ENCODE data around the gene ZNHIT2.
A peak's percentile ranks its signal among the peaks of the same experiment; 100 is the strongest.
"Not testable (repeated sequence)": the region's sequence is repeated elsewhere in the genome, so short reads cannot be mapped to it uniquely, and the experiment has no call there.

The ZNHIT2 gene

DNA sequence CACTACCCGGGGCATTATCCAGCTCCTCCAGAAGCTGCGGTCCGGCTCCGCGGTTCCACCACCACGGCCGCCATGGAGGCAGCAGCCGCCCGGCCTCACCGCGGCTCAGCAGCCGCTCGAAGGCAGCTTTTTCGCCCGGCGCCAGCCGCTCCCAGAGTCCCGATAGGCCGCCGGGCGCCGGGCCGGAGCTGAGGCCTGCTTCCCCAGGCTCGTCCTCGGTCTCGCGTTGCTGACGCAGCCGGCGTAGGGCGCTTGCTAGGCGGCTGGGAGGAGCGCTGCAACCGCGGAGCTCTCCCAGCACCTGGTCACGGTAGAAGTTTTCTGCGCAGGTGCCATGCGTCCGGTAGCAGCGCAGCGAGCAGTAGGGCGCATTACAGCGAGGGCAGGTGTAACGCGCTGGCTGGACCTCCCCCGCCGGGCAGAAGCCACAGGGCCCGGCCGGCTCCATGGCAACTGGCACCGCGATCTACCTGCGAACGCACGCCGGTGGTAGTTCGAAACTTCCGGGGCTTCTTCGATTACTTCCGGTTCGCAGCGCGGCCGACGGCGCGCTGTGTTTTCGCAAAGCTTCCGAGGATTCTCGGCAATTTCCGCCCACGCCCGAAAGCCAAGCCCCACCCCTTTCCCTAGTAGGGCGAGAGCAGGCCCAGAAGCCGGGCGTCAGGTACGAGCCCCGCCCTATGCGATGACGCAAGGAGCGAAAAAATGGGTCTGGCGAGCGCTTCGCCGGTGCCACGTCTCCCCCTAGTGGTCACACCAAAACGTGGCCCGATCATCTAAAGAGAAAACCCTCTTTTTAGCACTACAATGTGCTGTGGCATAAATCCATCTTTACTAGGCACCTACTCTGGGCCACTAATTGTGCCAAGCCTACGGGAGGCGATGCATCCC is at the start of gene ZNHIT2:
Gene ZNHIT2 (minus strand): TSS at position 496 of the 891 bp plus-strand sequence. CDS start 48 bp downstream, at position 448.
- DNase-seq, result peak; percentile 100

- DNase-seq, result no peak
Observed at GRCh38 chr11:65166893-65167292, 49.4 kb upstream of the ZNHIT2 start.

DNA sequence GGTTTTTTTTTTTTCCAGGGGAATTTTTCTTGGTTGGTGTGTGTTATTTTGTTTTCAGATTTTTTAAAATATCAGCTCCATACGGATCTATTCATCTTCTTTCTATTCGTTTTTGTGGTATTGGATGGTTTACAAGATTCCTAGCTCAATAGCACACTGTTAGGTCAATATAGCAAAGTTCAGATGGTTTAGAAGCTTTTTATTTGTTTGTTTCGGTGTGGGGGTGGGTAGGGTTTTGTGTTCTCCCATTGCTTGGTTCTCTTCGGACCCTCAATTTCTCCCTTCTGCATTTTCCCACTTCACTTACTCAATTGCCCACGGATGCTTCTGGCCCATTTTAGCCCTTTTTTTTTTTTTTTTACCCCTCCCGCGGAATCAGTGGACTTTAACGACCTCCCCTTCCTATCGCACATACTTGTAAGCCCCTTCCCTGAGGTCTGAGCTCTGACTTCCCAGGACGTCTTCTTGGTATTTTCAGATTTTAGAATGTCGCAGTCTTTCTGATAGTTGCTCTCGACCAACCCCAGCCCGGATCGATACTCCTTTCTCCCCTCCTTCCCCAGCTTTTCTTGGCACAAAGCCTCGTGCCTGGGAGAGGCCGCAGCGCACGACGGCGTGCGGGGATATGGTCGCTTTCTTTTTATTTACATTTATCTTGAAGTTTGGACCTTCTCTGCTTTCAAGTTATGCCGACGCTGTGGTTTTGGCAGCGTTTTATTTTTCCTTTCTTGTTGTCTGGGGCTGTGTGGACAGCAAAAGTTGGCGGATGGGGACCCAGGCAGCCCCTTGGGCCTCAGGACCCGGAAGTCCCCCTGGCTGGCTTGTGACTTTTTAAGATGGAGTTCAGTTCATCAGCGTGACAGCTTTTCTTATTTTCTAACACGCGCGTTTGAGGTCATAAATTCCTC is 48.2 kb upstream of the ZNHIT2 start:
- DNase-seq, result no peak

DNA sequence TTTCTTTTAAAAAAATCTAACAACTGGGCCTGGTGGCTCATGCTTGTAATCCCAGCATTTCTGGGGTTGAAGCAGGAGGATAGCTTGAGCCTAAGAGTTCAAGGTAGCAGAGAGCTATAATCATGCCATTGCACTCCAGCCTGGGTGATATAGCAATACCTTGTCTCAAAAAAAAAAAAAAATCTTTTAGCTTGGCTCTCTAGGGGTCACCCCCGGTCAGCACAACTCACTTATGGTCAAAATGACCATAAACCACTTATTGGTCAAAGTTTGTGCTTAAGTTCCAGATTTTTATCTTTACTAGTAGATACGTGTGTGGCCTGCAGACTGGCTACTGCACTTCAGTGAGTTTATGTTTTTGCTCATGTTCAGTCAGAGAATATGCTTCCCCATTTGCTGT is 46.2 kb upstream of the ZNHIT2 start:
- DNase-seq, result no peak

GRCh38 chr11:65160643-65161042 is 43.1 kb upstream of the ZNHIT2 start:
- no peak for DNase-seq

GRCh38 chr11:65159012-65159411 is 41.5 kb upstream of the ZNHIT2 start:
- DNase-seq, result no peak

- DNase-seq, result no peak
Observed at GRCh38 chr11:65157336-65157735, 39.8 kb upstream of the ZNHIT2 start.

- DNase-seq, result no peak
Observed at GRCh38 chr11:65156926-65157325, 39.4 kb upstream of the ZNHIT2 start.

- no peak for DNase-seq
Observed at GRCh38 chr11:65156256-65156655, 38.8 kb upstream of the ZNHIT2 start.

DNA sequence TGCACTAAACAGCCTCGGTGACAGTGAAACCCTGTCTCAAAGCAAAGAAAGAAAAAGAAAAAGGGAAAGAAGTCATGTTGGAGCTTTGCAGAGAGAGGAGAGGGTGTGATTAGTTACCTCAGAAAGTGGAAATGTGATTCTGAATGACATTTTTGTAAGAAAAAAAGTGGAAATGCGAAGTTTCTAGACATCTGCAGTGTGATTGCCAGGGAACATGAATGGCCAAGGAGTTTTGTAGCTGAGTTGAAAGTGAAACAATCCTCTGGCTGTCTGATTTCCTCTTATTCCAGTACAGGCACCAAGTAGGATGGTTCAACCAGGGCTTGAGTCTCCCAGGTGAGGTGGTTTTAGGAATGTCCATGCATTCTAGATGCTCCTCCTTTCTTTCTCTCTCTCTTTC is 34.6 kb upstream of the ZNHIT2 start:
- DNase-seq, result no peak

DNA sequence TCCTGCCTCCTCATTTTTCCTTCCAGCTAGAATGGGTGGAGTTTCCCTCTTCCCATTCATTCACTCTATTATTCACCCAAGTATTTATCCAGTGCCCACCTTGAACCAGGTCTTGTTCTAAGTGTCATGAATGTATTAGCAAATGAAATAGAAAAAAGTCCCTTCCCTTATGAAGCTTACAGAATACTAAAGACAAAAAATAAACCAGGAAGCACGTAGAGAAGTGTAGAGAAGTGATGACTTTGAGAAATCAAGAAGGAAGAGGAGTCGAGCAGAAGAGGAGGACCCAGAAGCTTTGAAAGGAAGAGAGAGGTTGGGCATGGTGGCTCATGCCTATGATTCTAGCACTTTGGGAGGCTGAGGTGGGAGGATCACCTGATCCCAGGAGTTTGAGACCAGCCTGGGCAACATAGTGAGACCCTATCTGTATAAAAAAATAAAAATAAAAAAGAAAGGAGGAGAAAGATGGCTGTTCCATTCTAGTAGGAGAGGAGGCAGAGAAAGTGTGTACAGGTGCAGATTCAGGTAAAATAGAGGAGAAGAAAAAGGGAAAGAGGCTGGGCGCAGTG is 33.9 kb upstream of the ZNHIT2 start:
- no peak for DNase-seq

- DNase-seq, result peak; percentile 53
Observed at GRCh38 chr11:65150509-65151299, 33.2 kb upstream of the ZNHIT2 start.

GRCh38 chr11:65150131-65150508 is 32.6 kb upstream of the ZNHIT2 start:
- not testable (repeated sequence) for DNase-seq

GRCh38 chr11:65148657-65149056 is 31.2 kb upstream of the ZNHIT2 start:
- DNase-seq, result no peak

DNA sequence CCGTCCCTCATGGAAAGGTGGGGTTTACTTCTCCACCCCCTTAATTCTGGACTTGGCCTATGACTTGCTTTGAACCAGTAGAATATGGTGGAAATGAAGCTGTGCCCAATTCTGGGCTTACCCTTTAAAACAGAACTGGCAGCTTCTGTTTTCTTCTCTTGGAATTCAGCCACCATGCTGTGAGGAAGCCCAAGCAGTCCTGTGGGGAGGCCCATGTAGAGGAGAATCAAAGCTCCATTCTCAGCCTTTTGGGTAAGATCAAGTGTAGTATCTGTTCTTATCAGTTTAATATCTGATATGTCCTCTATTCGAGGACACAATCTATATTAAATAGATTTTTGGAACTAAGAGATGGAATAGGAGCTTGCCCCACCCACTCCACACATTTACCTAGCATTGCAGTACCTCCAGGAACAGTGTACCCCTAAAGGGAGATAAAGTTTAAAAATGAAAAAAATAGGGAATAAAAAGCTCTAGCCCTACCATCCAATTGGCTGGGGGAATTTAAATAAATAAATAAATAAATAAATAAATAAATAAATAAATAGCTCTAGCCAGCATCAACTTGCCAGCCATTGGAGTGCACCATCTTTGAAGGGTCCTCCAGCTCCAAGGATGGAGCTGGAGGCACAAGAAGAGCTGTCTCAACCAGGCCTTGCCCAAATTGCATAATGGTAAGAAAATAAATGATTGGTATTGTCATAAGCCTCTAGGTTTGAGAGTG is 30.0 kb upstream of the ZNHIT2 start:
- DNase-seq, result no peak

- DNase-seq, result no peak
Observed at GRCh38 chr11:65141896-65142494, 24.5 kb upstream of the ZNHIT2 start.

GRCh38 chr11:65136515-65137096 is 19.1 kb upstream of the ZNHIT2 start:
- no peak for DNase-seq

DNA sequence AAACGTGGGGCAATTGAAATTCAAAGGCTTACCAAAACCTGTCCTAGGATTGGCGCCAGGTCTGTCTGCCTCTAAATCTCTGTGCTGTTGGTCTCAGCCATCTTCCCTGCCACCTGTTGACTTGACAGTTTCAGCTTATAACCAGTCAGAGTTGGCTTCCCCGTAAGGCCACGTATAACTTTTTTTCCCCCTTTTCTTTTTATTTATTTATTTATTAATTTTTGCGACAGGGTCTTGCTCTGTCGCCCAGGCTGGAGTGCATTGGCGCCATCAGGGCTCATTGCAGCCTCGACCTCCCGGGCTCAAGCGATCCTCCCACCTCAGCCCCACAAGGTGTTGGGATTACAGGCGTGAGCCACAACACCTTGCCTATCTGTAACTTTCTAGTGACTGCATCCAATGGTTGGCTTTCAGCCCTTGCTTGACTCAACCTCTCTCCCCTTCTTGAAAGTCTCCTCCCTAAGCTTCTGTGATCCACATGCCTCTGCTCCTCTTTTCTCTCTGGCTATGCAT is 18.2 kb upstream of the ZNHIT2 start:
- DNase-seq, result peak; percentile 19

DNA sequence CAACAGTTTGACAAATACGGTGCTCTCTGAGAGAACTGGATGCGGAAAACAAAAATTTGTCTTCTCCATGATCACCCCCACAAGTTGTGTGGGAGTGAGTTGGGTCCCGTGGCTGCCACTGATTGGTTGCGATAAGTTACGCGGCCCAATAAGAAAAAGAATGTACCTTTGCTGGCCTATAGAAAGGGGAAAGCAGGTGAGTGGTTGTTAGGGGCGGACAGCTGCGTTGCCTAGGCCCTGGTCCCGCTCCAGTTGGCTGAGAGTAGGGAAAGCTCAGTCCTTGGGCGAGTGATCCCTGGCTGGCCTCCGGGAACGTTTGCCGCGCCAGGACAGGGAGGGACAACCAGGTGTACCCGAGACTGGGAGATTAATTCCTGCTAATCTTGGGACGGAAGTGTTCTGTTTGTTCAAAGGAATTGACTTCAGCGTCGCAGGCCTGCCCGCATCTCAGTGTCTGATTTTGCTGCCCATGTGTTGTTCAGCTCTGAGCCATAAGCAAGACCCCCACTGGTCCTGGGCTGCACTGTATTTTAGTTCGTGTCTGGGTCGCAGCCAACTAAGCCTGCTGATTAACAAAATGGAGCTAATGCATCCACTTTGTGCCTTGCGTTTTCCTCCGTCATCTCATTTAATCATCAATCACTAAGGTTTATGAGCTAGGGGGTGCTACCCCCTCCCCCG is 17.6 kb upstream of the ZNHIT2 start:
- peak; percentile 87 for DNase-seq

Measured in stimulated activated CD4-positive, alpha-beta T cell treated with anti-CD3 and anti-CD28 coated beads, Interleukin-15, amount 100 ng/mL, for 24 hours (primary cell).